Kidney capillary endothelial cell (primary cell): ENCODE results near the gene TTC38.

ENCODE experiments used
- DNase-seq: peaks from one replicate; pipeline ENCODE4 v3.0.0-alpha.2; 2018; ENCODE audit warnings: low spot score

Gene TTC38

DNA sequence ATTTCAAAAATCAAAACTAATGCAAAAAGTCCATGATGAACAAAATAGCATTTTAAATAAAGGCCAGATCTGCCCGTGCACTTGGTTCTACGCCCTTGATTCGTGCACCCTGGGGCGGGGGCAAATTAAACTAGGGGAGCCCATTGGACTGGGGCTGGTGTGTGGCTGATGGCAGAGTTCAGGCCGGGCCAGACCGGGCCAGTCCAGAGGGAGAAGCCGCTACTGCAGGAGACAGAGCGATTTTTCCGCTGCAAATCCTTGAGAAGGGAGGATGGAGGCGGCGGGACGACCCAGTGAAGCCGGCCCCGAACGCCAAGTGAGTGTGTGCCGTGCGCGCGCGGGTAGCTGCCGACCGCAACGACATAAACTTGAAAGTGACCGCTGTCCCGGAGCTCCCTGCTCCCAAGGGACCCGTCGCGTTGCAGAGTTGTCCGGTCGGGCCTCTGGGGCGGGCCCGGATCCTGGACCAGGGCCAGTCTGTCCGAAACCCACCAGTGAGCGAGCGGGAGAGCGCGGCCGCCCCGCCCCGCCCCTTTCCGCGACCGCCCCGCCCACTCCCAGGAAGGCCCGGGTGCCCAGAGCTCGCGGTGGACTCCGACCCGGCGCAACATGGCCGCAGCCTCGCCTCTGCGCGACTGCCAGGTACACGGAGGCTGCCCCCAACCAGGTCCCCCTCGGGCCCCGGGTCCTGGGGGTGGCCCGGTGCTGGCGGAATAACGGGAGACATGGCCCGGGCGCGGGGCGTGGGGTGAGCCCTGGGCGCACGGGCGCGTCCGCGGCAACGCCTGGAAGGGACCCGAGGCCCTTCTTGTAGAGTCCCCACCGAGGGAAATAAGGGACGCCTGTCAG is at the start of gene TTC38:
TTC38 (plus strand) TSS at position 578 of the 849 bp plus-strand sequence; CDS start at position 610, 32 bp downstream.
- DNase-seq, result peak; percentile 74

DNA sequence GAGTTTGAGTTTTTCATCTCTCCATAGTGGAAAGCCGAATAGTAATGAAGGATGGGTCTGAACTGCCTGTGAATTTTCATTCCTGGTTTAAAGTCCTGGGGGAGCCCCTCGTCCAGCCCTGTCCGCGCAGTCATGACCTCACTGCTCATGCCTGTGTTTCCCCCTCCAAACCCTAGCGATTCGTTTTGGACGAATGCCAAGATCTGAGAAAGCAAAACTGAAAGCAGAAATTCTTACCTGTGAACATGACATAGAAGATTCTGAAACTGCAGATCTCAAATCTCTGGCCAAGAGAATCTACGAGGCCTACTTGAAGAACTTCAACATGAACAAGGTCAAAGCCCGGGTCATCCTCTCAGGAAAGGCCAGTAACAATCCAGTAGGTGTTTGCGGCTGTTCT is 48.2 kb upstream of the TTC38 start:
- DNase-seq, result no peak

DNA sequence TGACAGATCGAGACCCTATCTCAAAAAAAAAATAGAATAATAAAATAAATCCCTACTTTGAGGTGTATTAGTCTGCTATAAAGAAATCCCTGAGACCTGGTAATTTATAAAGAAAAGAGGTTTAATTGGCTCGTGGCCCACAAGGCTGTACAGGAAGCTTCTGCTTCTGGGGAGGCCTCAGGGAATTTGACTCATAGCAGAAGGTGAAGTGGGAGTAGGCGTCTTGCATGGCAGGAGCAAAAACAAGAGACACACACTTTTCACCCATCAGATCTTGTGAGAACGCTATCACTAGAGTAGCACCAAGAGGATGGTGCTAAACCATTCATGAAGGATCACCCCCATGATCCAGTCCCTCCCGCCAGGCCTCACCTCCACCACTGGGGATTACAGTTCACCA is 46.9 kb upstream of the TTC38 start:
- no peak for DNase-seq

DNA sequence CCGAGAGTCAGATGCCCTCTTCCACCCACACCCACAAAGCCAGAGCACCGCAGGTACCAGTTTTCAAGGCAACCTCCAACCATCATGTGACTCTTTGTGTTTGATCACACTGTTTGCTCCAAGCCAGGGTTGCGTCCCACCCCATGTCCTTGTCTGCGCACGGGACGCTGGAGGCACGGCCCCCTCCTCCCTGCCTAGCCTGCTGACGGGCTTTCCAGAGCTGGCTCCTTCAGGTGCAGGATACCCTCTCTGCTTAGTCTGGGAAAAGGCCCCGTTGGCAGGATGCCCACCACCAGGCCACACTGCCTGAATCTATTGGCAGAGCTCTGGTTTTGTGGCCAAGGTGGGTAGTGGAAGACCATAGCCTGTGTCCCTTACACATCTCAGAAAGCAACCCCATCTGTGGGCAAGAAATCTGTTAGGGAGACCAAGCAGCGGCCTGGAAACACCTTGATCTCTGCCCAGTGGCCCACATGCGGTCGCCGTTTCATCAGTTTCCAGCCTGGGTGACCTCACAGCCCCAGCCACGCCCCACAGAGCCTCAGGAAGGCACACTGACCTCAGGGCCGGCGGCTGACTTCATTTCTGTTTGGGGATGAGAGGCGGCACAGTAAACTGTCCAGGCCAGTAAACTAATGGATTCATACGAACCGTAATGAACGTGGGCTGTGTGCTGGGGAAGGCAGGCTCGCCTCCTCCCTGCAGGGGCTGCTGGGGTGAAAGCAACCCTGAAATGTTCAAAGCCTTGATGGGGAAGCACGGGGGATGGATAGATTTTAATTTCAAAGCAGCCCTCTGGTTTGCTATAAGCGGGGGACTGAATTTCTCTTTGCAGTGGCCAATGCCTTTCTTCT is 43.5 kb upstream of the TTC38 start:
- DNase-seq, result no peak

DNA sequence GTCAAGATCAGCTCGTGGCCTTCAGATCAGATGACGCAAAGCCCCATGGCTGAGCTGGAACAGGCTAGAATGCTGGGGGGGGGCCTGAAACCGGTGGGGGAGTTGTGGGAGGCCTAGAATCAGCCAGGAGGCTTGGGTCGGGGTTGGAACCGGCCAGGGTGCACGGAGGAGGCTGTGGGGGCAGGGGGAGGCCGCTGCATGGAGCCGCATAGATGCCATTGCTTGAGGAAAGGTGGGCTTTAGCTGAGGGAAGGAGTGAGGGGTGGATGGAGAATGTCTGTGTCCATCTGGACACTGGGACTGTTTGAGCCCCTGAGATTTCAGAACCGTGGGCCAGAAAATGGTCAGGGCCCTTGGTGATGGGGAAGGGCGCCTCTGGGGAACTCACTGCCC is 42.9 kb upstream of the TTC38 start:
- DNase-seq, result no peak

DNA sequence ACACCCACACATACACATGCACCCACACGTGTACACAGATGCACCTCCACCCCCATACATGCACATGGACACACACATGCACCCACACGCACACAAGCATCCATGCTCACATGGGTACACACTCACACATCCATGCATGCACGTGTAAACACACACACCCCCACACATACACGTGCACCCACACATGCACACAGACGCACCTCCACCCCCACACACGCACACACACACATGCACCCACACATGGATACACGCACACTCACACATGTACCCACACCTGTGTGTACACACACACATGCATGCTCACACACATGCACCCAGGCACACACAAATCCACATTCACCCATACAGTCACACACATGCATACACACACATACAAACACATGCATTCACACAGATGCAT is 42.2 kb upstream of the TTC38 start:
- DNase-seq, result no peak

DNA sequence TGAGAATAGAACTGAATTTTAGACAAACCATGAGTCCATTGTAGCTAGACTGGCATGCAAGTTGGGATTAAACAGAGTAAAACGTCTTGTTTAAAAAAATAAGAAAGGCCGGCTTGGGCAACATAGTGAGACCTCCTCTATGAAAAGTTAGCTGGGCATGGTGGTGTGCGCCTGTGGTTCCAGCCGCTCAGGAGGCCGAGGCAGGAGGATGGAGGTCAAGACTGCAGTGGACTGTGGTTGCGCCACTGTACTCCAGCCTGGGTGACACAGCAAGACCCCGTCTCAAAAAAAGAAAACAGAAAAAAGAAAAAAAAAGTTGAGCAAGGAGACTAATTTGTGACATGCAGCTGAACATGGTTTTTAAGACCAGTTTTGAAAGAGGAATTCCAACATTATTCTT is 41.2 kb upstream of the TTC38 start:
- no peak for DNase-seq

DNA sequence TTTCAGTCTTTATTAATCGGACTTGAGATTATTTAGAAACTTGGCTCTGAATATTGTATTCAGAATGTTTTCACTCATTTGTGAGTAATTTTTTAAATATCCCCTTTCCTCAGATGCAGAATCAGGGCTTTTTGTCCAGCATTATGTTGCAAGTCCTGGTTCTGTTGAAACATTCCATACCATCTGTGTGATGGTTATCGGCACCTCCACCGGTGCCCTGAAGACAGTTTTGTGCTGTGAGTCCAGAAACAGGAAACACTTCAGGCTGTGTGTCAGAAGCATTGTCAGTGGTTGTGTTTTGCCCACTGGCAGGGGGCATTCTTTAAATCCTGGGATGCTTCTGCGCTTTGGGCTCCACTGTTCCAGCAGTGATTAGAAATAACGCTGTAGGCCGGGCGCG is 38.1 kb upstream of the TTC38 start:
- DNase-seq, result no peak

DNA sequence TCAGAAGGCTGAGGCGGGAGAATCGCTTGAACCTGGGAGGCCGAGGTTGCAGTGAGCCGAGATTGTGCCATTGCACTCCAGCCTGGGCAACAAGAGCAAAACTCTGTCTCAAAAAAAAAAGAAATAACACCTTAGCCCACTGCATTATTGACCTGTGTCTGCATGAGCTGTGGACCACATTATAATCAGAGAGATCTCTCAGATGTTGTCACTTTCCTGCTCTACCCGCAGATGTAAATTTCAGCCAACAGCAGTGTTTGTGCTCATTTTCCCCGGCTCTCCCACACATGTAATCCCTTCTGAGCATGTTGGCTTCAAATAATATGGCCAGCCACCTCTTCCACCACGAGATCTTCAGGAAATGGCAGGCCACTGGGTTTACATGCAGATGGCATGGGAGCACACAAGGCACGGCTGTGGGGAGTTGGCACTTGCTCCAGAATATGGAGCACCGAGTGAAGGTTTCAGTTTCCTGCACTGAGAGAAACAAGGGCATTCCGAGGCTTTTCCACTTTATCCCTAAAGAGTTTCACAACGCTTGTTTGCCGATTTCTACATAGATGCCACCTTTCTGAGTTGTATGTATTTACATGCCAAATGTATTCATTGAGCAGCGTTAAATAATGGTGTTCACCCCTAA is 37.4 kb upstream of the TTC38 start:
- no peak for DNase-seq

DNA sequence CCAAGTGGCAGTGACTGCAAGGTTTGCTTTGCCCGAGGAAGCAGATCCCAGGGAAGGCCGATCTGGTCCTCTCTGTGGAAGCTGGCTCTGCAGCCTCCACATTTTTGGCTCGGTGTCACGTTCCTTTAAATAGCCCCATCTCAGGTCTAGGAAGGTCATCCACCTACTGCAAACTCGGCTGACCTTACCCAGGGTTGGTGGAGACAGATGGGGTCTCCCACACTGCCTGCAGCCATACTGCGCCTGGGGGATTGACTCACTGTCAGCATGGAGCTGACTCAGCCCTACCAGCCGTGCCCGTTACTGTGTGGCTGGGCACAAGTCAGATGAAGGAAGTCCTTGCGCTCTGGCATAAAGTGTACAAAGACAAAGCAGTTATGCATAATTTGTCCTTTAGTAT is 34.6 kb upstream of the TTC38 start:
- peak; percentile 68 for DNase-seq

DNA sequence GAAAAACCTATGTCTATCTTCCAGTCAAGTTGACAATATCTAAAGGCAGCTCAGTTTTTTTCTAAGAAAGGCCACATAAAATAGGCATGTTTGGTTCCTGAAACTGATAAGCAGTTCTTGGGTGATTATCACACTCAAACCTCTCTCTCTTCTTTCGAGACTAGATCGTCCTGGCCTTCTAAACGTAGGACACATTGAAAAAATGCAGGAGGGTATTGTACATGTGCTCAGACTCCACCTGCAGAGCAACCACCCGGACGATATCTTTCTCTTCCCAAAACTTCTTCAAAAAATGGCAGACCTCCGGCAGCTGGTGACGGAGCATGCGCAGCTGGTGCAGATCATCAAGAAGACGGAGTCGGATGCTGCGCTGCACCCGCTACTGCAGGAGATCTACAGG is 32.8 kb upstream of the TTC38 start:
- no peak for DNase-seq

DNA sequence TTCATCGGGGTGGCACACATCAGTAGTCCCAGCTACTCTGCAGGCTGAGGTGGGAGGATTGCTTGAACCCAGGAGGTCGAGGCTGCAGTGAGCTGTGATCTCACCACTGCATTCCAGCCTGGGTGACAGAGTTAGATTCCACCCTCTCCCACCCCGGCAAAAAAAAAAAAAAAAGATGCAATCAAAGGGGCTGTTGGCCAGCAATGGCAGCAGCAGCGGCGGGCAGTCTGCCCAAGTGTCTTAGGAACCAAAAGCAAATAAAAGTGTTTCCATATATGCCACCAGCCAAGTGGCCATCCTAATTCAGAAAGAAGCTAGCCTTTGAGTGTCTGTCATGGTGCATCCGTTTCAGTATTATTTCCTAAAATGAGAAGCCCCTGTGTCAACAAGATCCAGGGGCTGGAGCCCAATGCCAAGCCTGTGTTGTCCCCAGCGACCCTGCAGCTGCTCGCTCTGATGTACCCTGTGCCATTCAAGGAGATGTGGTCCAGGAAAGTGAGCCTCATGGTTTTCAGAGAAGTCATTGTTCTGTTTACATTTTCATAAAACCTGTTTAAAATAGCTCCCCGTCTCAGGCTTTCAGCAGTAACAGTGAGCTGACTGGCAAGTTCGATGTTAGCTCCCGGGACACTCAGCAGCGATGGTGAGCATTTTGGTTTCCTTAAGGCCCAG is 30.2 kb upstream of the TTC38 start:
- DNase-seq, result no peak

DNA sequence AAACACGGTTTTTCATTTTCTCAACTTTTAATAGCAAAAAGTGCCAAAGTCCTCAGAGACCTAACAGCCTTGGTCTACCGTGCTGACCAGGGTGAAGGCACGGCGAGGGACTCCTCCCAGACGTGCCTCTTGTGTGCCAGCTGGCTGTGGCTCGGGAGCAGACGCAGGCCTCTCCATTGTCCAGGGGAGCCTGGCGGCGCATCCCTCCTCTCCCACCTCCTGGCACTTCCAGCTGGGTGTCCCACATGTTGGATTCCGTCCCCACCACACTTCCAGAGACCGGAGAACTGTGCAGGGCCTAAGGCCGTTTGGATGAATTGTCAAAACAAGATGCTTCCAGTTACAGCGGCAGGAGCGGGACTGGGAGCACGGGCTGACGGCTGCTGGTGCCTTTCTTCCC is 29.3 kb upstream of the TTC38 start:
- no peak for DNase-seq

DNA sequence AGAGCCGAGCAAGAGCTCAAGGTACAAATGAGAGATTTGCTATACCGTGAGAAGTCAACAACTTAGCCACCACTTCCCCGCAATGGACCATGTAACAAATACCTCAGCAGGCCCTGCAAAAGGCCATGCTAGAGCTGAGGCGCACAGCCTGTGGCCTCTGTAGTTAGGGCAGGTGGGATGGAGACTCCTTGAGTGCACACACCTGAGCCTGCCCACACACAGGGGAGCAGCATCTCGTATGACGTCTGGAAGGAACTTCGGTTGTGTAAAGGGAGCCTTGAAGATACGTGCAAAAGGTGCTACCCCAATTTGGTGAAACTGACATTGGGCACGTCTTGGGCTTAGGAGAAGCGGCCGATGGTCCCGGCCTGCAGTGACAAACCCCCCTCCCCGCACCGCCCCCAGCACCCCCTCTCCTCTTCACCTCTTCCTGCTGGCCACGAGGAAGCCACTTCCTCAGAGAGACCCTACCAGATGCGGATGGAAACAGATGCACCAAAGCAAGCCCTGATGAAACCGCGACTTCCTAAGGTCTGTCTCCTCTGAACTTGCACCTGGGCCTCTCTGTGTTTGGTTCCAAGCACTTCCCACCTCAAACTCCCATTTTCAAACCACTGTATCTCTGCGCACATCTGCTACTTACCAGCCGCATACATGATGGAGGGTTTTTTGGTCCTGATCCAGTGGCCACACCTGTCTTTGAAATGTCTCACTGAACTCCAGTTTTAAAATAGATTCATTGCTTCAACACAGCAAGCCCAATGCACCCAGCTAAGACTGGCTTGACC is 28.4 kb upstream of the TTC38 start:
- no peak for DNase-seq

DNA sequence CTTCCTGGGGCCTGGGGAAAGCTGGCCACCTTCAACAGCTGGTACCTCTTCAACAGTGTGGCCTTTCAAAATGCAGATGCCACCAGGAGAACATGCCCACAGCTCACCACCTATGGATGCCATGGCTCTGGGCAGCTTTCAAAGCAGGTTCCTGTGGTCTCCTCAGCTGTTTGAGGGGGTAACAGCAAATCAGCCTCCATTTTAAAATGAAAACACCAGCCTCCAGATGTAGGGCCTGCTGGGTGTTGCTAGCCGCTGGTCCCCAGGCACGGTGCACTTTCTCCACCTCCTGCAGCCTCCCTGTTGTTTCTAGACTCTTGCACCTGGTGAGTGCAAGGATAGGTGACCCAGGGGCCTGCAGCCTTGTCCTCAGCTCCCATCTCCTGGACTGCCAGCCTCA is 27.7 kb upstream of the TTC38 start:
- DNase-seq, result no peak

DNA sequence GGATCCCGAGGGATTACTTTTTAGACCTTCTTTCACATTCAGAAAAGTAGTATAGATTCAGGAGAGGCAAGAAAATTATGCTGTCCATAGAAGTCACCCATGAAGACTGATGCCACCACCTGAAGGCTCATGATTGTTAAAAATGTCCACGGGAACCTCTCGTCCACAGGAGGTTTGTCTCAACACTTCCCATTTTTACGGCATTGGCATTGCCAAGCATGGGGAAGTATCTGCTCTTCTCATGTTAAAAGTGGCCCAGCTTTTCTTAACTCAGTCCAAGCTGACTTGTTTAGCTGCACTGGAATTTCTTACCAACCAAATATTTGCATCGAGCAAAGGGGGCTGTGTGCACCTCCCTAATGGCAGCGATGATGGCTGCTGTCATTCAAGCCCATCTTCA is 27.3 kb upstream of the TTC38 start:
- DNase-seq, result no peak

DNA sequence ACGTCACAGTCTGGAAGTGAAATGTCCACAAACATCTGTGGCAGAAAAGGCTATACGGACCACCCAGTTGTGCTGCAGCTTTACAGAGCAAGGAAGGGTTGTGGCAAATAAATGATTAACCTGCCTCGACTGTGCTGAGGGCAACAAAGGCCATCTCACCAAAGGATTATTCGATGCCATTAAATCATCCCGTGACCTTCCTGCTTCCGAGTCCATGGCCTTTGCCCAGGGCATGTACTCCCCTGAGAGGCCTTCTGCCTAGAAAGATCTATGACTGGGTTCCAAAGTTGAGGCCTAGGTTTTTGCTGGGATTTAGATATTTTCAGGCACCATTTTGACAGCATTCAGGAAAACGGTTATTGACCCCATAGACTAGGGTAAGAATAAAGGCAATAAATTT is 26.9 kb upstream of the TTC38 start:
- DNase-seq, result no peak

DNA sequence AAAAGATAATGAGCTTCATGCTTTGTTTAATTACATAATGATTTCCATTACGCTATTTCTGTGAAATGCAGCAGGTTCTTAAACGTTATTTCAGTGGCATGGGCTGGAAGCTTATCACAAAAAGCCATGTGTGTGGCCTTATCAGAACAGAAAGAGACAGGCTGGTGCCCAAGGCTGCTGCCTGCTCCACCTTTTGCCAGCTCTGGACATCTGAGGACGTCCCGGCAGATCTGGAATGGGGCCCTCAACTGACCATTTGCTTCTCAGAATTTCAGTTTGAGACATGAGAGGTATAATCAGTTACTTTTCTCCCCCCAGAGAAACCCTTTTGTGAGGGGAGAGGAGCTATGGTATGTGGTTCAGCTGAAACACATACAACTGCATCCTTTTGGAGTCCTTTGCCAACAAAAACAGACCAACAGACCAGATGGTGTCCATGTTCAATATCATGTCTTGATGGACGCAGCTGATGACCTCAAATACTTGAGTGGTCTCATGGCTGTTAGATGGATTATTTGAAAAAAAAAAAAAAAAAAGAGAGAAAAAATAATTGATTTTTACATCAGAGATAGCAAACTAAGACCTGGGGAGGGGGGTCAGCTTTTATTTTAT is 26.3 kb upstream of the TTC38 start:
- no peak for DNase-seq

DNA sequence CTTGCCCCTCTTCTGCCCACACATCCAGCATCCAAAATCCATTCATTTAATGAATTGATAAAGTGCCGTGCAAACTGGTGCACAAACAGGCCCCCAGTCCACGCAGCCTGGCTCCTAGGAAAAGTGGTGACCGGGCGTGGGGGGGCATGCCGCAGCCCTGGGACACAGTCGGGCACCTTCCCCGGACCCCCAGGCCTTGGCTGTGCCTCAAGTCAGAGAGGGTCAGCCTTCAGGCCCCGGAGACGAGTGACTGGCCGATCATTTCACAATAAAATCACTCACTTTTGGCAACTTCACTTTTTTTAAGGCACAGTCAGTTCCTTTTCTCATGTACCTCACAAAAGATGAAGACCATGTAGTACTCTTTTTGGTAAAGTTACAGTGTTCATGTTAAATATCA is 25.7 kb upstream of the TTC38 start:
- no peak for DNase-seq

DNA sequence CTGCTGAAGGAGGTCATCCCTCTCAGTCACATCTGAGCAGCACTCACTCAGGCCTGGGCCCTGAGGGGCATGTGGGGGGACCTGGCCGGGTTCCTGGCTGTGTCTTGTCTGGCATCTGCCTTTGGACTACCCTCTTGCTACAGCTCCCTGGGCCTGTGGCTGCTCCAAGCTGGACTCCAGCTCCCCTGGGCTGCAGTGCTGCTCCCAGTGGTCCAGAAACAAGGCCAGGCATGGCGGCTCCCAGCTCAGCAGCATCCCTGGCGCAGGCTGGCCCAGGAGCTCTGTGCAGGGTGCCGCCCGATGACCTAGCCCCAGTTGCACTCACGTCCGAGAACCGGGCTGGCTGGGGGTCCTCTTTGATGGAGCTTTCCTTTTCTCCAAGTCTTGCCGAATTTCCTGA is 23.0 kb upstream of the TTC38 start:
- DNase-seq, result no peak

DNA sequence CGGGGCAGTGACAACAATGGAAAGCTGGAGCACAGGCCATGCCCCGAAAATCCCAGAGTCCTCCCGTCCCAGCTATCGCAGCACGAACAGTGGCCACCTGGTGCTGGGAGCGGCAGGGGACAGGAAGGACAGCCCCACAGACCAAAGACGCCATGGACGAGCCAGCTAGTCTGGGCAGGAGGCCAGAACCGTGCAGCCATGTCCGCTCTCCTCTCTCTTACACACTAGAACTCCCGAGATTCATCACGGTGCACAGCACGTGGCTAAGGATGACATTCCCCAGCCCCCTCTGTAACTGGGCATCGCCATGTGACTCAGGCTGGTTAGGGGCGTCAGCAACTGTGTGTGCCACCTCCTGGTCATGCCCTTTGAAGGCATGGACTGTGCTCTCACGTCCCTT is 22.3 kb upstream of the TTC38 start:
- DNase-seq, result peak; percentile 55
